H9 (cell line): ENCODE results near the gene SHMT1. TPM values are rescaled to one million over a fixed set of nuclear protein-coding genes. Genes with fewer than 3 reads are reported as not detected.

Experiments used
- DNase-seq: peaks from one replicate; pipeline ENCODE4 v3.0.0-alpha.2; 2017
- H2AFZ ChIP-seq: one replicate; pipeline ENCODE4 v1.6.1; 2013; ENCODE audit warnings: mild to moderate bottlenecking, low read length, control low read depth, moderate library complexity
- H2AK5ac ChIP-seq: 2 replicates; pipeline ENCODE4 v1.6.1; 2013; ENCODE audit warnings: low read length, control low read depth, mixed read lengths; ENCODE audit not compliant: insufficient read length
- H2BK120ac ChIP-seq: one replicate; pipeline ENCODE4 v1.6.1; 2013; ENCODE audit warnings: low read depth, mild to moderate bottlenecking, low read length, control low read depth, inconsistent platforms; ENCODE audit not compliant: poor library complexity, severe bottlenecking
- H2BK12ac ChIP-seq: 2 replicates; pipeline ENCODE4 v1.6.1; 2013; ENCODE audit warnings: low read length, control low read depth, mixed read lengths, low read depth; ENCODE audit not compliant: insufficient read length
- H2BK15ac ChIP-seq: 2 replicates; pipeline ENCODE4 v1.6.1; 2013; ENCODE audit warnings: low read depth, low read length, control low read depth
- H2BK20ac ChIP-seq: one replicate; pipeline ENCODE4 v1.6.1; 2013; ENCODE audit warnings: low read depth, mild to moderate bottlenecking, low read length, control low read depth, inconsistent platforms; ENCODE audit not compliant: poor library complexity, severe bottlenecking
- H2BK5ac ChIP-seq: 2 replicates; pipeline ENCODE4 v1.6.1; 2013; ENCODE audit warnings: low read length, control low read depth, mixed read lengths; ENCODE audit not compliant: insufficient read length
- H3K14ac ChIP-seq: 2 replicates; pipeline ENCODE4 v1.6.1; 2013; ENCODE audit warnings: low read length, control low read depth; ENCODE audit not compliant: insufficient read depth
- H3K18ac ChIP-seq: 2 replicates; pipeline ENCODE4 v1.6.1; 2013; ENCODE audit warnings: low read depth, mild to moderate bottlenecking, mixed read lengths, low read length, control low read depth; ENCODE audit not compliant: insufficient read length
- H3K23ac ChIP-seq: 2 replicates; pipeline ENCODE4 v1.6.1; 2013; ENCODE audit warnings: low read length, control low read depth, mixed read lengths, low read depth; ENCODE audit not compliant: insufficient read length
- H3K23me2 ChIP-seq: 2 replicates; pipeline ENCODE4 v1.6.1; 2013; ENCODE audit warnings: low read depth, mild to moderate bottlenecking, mixed read lengths, low read length, control low read depth; ENCODE audit not compliant: insufficient read length, poor library complexity, severe bottlenecking
- H3K27ac ChIP-seq: 2 replicates; pipeline ENCODE4 v1.5.1; 2013; ENCODE audit warnings: low read length, control low read depth, mixed read lengths, low read depth; ENCODE audit not compliant: insufficient read length
- H3K27me3 ChIP-seq: 2 replicates; pipeline ENCODE4 v1.6.1; 2013; ENCODE audit warnings: low read length, control low read depth, inconsistent platforms; ENCODE audit not compliant: insufficient read depth
- H3K4ac ChIP-seq: 2 replicates; pipeline ENCODE4 v1.6.1; 2013; ENCODE audit warnings: low read depth, mild to moderate bottlenecking, control low read depth, inconsistent platforms, low read length, moderate library complexity
- H3K4me1 ChIP-seq: 2 replicates; pipeline ENCODE4 v1.6.1; 2013; ENCODE audit warnings: low read length, control low read depth, inconsistent platforms; ENCODE audit not compliant: insufficient read depth
- H3K4me2 ChIP-seq: 2 replicates; pipeline ENCODE4 v1.6.1; 2013; ENCODE audit warnings: low read length, control low read depth, mixed read lengths; ENCODE audit not compliant: insufficient read length, insufficient read depth
- H3K56ac ChIP-seq: 2 replicates; pipeline ENCODE4 v1.6.1; 2013; ENCODE audit warnings: low read depth, mild to moderate bottlenecking, mixed read lengths, low read length, control low read depth; ENCODE audit not compliant: insufficient read length
- H3K79me1 ChIP-seq: 2 replicates; pipeline ENCODE4 v1.6.1; 2013; ENCODE audit warnings: low read depth, mild to moderate bottlenecking, moderate library complexity, low read length, control low read depth, inconsistent platforms; ENCODE audit not compliant: insufficient read depth, poor library complexity, severe bottlenecking
- H3K79me2 ChIP-seq: 2 replicates; pipeline ENCODE4 v1.6.1; 2013; ENCODE audit warnings: low read length, control low read depth, inconsistent platforms; ENCODE audit not compliant: insufficient read depth
- H3K9ac ChIP-seq: 2 replicates; pipeline ENCODE4 v1.6.1; 2013; ENCODE audit warnings: low read length, control low read depth, mixed read lengths; ENCODE audit not compliant: insufficient read length; ENCODE audit errors: extremely low read depth
- H3K9me3 ChIP-seq: one replicate; pipeline ENCODE4 v1.6.1; 2013; ENCODE audit warnings: low read depth, low read length, inconsistent platforms; ENCODE audit not compliant: control insufficient read depth
- H3T11ph ChIP-seq: one replicate; pipeline ENCODE4 v1.6.1; 2013; ENCODE audit warnings: mild to moderate bottlenecking, low read length, control low read depth, inconsistent platforms
- H4K20me1 ChIP-seq: one replicate; pipeline ENCODE4 v1.6.1; 2013; ENCODE audit not compliant: control insufficient read depth, insufficient read length, insufficient read depth
- H4K5ac ChIP-seq: 2 replicates; pipeline ENCODE4 v1.6.1; 2013; ENCODE audit warnings: low read depth, mild to moderate bottlenecking, mixed read lengths, low read length, control low read depth; ENCODE audit not compliant: insufficient read length
- H4K8ac ChIP-seq: replicated peaks from 2 replicates; pipeline ENCODE4 v1.6.1; 2013; ENCODE audit warnings: low read length, control low read depth, mixed read lengths, low read depth; ENCODE audit not compliant: insufficient read length
- H4K91ac ChIP-seq: 2 replicates; pipeline ENCODE4 v1.6.1; 2013; ENCODE audit warnings: low read depth, mild to moderate bottlenecking, moderate library complexity, mixed read lengths, low read length, control low read depth; ENCODE audit not compliant: insufficient read length
- H3K27ac Mint-ChIP-seq, 3 experiments: 2 replicates in 2 of 3; 3 replicates in 1 of 3; pipeline ENCODE4 v1.8.0; 2020 to 2021; ENCODE audit warnings: mixed read lengths in 3 of 3, mild to moderate bottlenecking in 1 of 3, moderate library complexity in 1 of 3
- H3K27me3 Mint-ChIP-seq: 2 replicates; pipeline ENCODE4 v1.8.0; 2021; ENCODE audit warnings: low read depth, mild to moderate bottlenecking, moderate library complexity, mixed read lengths
- H3K36me3 Mint-ChIP-seq, 3 experiments: 2 replicates in 2 of 3; 3 replicates in 1 of 3; pipeline ENCODE4 v1.8.0; 2020 to 2021; ENCODE audit warnings: low read depth in 3 of 3, mixed read lengths in 3 of 3; ENCODE audit not compliant: insufficient read depth in 1 of 3
- H3K4me1 Mint-ChIP-seq, 2 experiments: 2 replicates each; pipeline ENCODE4 v1.8.0; 2020; ENCODE audit warnings: mixed read lengths in 2 of 2
- H3K4me3 Mint-ChIP-seq, 2 experiments: 2 replicates in 1 of 2; 3 replicates in 1 of 2; pipeline ENCODE4 v1.8.0; 2020 to 2021; ENCODE audit warnings: mild to moderate bottlenecking in 2 of 2, mixed read lengths in 2 of 2, moderate library complexity in 1 of 2
- H3K9me3 Mint-ChIP-seq, 2 experiments: 2 replicates in 1 of 2; 3 replicates in 1 of 2; pipeline ENCODE4 v1.8.0; 2020; ENCODE audit warnings: mild to moderate bottlenecking in 2 of 2, mixed read lengths in 2 of 2, moderate library complexity in 1 of 2
- WGBS: extraction: QIAGEN DNeasy Blood & Tissue Kit; methylation state at CpG from one replicate; pipeline ENCODE4 v1.1.7; 2013; ENCODE audit warnings: missing lambda C conversion rate, low lambda C conversion rate, mixed read lengths; ENCODE audit not compliant: insufficient read length; ENCODE audit errors: extremely low coverage; 5-methylcytosine and 5-hydroxymethylcytosine counted together
- total RNA-seq: library from RNA; stranded (reverse); gene quantifications from 2 replicates; pipeline ENCODE4 v1.2.1, GENCODE V29; 2021
- TF ChIP-seq, protein P1 (sequence below): fragments of 200-600 bp; sonication (generic); conservative IDR thresholded peaks from 3 replicates; pipeline ENCODE4 v1.8.0; 2021; ENCODE audit warnings: antibody characterized with exemption, mild to moderate bottlenecking

Gene SHMT1
- total RNA-seq, 1 experiment from 2014 or later = 42.8 TPM

DNA sequence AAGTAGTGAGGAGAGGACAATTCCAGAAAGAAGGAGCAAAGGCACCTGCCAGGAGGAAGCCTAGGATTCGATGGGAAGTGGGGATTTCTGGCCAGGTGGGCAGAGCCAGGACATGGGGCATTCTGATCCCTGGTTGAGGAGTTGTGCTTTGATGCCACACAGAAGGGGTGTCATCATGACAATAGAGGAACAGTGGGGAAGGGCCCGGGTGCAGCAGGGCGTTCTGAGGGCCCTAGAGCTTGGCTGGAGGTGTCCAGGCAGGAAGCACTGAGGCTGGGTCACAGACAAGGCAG lies 18.5 kb upstream of the SHMT1 start:
- Mint-ChIP-seq H3K27me3 (peaks cover 13% of the 10 kb centered on the region), H3K9me3 (no peaks in the 10 kb centered on the region), H3K4me1 (peaks cover 4 to 11% of the 10 kb centered on the region in 2 experiments; a peak in 3 of 4 replicates), H3K4me3 (no peak overlapping the region), H3K27ac (peak overlapping the region in 1 of 3 experiments; percentile 16; a peak in 4 of 7 replicates), H3K36me3 (no peaks in the 10 kb centered on the region)
- Histone ChIP-seq H3K23me2 (no peaks in the 10 kb centered on the region), H3K9ac (no peak overlapping the region), H4K91ac (no peak overlapping the region), H3K23ac (no peak overlapping the region), H3T11ph (no peak overlapping the region), H2BK12ac (no peak overlapping the region), H3K18ac (no peak overlapping the region), H2BK120ac (no peak overlapping the region), H2BK15ac (no peak overlapping the region), H3K9me3 (no peaks in the 10 kb centered on the region), H2BK5ac (no peak overlapping the region), H3K79me1 (no peaks in the 10 kb centered on the region), H4K8ac (no peak overlapping the region), H3K79me2 (no peaks in the 10 kb centered on the region), H3K4ac (no peak overlapping the region), H3K27me3 (no peaks in the 10 kb centered on the region), H3K56ac (no peak overlapping the region), H3K4me2 (no peak overlapping the region), H3K27ac (no peak overlapping the region), H4K5ac (no peak overlapping the region), H2BK20ac (no peak overlapping the region), H4K20me1 (no peaks in the 10 kb centered on the region), H3K4me1 (no peaks in the 10 kb centered on the region), H2AFZ (no peak overlapping the region), H3K14ac (no peak overlapping the region), H2AK5ac (no peak overlapping the region)
- no peak for DNase-seq
- TF ChIP-seq, protein P1, sequence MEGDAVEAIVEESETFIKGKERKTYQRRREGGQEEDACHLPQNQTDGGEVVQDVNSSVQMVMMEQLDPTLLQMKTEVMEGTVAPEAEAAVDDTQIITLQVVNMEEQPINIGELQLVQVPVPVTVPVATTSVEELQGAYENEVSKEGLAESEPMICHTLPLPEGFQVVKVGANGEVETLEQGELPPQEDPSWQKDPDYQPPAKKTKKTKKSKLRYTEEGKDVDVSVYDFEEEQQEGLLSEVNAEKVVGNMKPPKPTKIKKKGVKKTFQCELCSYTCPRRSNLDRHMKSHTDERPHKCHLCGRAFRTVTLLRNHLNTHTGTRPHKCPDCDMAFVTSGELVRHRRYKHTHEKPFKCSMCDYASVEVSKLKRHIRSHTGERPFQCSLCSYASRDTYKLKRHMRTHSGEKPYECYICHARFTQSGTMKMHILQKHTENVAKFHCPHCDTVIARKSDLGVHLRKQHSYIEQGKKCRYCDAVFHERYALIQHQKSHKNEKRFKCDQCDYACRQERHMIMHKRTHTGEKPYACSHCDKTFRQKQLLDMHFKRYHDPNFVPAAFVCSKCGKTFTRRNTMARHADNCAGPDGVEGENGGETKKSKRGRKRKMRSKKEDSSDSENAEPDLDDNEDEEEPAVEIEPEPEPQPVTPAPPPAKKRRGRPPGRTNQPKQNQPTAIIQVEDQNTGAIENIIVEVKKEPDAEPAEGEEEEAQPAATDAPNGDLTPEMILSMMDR = no peak
- WGBS = no CpG with 5 or more reads among the region's 3 CpGs
